ENCODE data around the gene CPD.

DNA sequence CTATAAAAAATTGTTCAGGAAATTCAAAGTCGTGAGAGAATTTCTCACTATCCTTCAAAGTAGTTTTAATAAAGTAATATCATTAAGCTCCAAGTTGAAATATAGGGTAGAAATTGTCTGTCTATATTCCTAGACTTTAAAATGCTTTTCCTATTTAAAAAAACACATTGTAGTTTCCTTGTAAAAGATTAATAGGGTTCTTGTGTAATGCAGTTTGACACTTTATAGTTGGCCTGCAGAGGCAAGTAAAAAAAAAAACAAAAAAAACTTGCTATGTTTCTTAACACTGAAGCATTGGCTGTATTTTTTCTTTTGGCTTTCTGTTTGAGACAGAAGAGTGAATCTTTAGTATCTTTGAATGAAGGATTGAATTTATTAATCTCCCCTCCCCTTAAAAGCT lies 17.4 kb downstream of the CPD start:
- TF ChIP-seq, protein P1, sequence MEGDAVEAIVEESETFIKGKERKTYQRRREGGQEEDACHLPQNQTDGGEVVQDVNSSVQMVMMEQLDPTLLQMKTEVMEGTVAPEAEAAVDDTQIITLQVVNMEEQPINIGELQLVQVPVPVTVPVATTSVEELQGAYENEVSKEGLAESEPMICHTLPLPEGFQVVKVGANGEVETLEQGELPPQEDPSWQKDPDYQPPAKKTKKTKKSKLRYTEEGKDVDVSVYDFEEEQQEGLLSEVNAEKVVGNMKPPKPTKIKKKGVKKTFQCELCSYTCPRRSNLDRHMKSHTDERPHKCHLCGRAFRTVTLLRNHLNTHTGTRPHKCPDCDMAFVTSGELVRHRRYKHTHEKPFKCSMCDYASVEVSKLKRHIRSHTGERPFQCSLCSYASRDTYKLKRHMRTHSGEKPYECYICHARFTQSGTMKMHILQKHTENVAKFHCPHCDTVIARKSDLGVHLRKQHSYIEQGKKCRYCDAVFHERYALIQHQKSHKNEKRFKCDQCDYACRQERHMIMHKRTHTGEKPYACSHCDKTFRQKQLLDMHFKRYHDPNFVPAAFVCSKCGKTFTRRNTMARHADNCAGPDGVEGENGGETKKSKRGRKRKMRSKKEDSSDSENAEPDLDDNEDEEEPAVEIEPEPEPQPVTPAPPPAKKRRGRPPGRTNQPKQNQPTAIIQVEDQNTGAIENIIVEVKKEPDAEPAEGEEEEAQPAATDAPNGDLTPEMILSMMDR (conservative IDR thresholded peaks at IDR 0.05 in 1 of 2, IDR thresholded peaks at IDR 0.05 in 1 of 2; ENCODE audit: low read depth in 1 of 2, low read length in 2 of 2): no peak
- TF ChIP-seq EZH2 (IDR thresholded peaks at IDR 0.05; ENCODE audit: low read length, missing control alignments): no peak
